Spleen (tissue), 11 donors: ENCODE results near the gene KRT25. TPM values are rescaled to one million over a fixed set of nuclear protein-coding genes. Genes with fewer than 3 reads are reported as not detected.
A peak's percentile ranks its signal among the peaks of the same experiment; 100 is the strongest.

Experiments
- DNase-seq: peaks from one replicate; pipeline ENCODE4 v3.0.0-alpha.2; 2020
- H3K27ac ChIP-seq, 8 donors: fragments of 200-600 bp; sonication (generic) in 7 of 8; 1 replicate in 4 of 8; 2 replicates in 4 of 8; pipeline versions ENCODE4 v1.5.0 to v1.8.0; 2016 to 2021; ENCODE audit warnings: inconsistent platforms in 4 of 8, mild to moderate bottlenecking in 4 of 8, moderate library complexity in 1 of 8
- H3K27me3 ChIP-seq, 7 donors: fragments of 200-600 bp; sonication (generic) in 6 of 7; replicated peaks in 1 of 7; 1 replicate in 4 of 7; 2 replicates in 3 of 7; pipeline versions ENCODE4 v1.5.0 to v1.8.0; 2016 to 2021; ENCODE audit warnings: inconsistent platforms in 3 of 7, mild to moderate bottlenecking in 1 of 7
- H3K36me3 ChIP-seq, 6 donors: fragments of 200-600 bp; sonication (generic) in 5 of 6; 1 replicate in 4 of 6; 2 replicates in 2 of 6; pipeline versions ENCODE4 v1.5.0 to v1.8.0; 2016 to 2021; ENCODE audit warnings: inconsistent platforms in 2 of 6
- H3K4me1 ChIP-seq, 6 donors: fragments of 200-600 bp; sonication (generic) in 5 of 6; 1 replicate in 3 of 6; 2 replicates in 3 of 6; pipeline versions ENCODE4 v1.5.0 to v1.8.0; 2016 to 2021; ENCODE audit warnings: inconsistent platforms in 3 of 6
- H3K4me3 ChIP-seq, 8 donors: fragments of 200-600 bp; sonication (generic) in 7 of 8; 1 replicate in 4 of 8; 2 replicates in 4 of 8; pipeline versions ENCODE4 v1.5.0 to v1.8.0; 2016 to 2021; ENCODE audit warnings: inconsistent platforms in 4 of 8, mild to moderate bottlenecking in 4 of 8, moderate library complexity in 2 of 8
- H3K9me3 ChIP-seq, 8 donors: fragments of 200-600 bp; sonication (generic) in 7 of 8; 1 replicate in 4 of 8; 2 replicates in 4 of 8; pipeline versions ENCODE4 v1.5.0 to v1.8.0; 2016 to 2021; ENCODE audit warnings: inconsistent platforms in 4 of 8
- POLR2A ChIP-seq, 3 donors: fragments of 450-650 bp; IDR thresholded peaks; one replicate each; pipeline ENCODE4 v1.5.1; 2017; ENCODE audit warnings: antibody characterized with exemption in 3 of 3, mild to moderate bottlenecking in 1 of 3
- POLR2AphosphoS5 ChIP-seq, 3 donors: sonication (generic); formaldehyde crosslinking; IDR thresholded peaks; one replicate each; pipeline ENCODE4 v1.5.1; 2017; ENCODE audit warnings: antibody characterized with exemption in 3 of 3
- WGBS, 5 donors: extraction: QIAGEN DNeasy Blood & Tissue Kit in 3 of 5; methylation state at CpG; one replicate each; pipeline versions ENCODE4 v1.1.5 to v1.1.7; 2013 to 2018; 5-methylcytosine and 5-hydroxymethylcytosine counted together
- intact Hi-C: fragments of 100-400 bp; cut with DNase I; formaldehyde crosslinking; loops from one replicate; pipeline ENCODE4 v1.15.0; 2023; ENCODE audit warnings: low total_unique reads
- polyA plus RNA-seq, 3 donors: library from polyadenylated mRNA; stranded (reverse); fragments of 200-250 nt; gene quantifications; one replicate each; pipeline ENCODE4 v1.2.1, GENCODE V29; 2013
- total RNA-seq, 7 donors: library from RNA; depleted of rRNA in 3 of 7; stranded (reverse); fragments of >200 nt in 3 of 7; fragmentation: NEBNext Ultra II Directional in 4 of 7; extraction: Animal tissue kit (Norgen Biotek cat#: 25700) in 4 of 7; gene quantifications; one replicate each; pipeline versions ENCODE4 v1.1.0 to v1.2.1, GENCODE V29; 2016 to 2021
- TF ChIP-seq, protein P1 (sequence below), 11 experiments: fragments of 200-600 bp in 7 of 11; fragments of 450-650 bp in 4 of 11; sonication (generic) in 4 of 11; IDR thresholded peaks in 8 of 11; conservative IDR thresholded peaks in 3 of 11; 1 replicate in 7 of 11; 2 replicates in 4 of 11; pipeline versions ENCODE4 v1.4.0 to v1.8.0; 2016 to 2021; ENCODE audit warnings: antibody characterized with exemption in 11 of 11, inconsistent platforms in 4 of 11, mild to moderate bottlenecking in 1 of 11
- donor health status: healthy with polysubstance abuse.
- donor health status: DM: no; HTN: no; CAD: no; lungs with moderate emphysema.
- donor health status: DM: no; HTN: no; CAD: no.
- donor health status: Bipolar disorder and iron deficiency.
- donor health status: healthy.
- donor health status: DM: no; HTN: no; CAD: no.
- donor health status: DM: yes; HTN: yes; CAD: no.

Gene KRT25
- total and polyA plus RNA-seq, 10 donors = not detected

DNA sequence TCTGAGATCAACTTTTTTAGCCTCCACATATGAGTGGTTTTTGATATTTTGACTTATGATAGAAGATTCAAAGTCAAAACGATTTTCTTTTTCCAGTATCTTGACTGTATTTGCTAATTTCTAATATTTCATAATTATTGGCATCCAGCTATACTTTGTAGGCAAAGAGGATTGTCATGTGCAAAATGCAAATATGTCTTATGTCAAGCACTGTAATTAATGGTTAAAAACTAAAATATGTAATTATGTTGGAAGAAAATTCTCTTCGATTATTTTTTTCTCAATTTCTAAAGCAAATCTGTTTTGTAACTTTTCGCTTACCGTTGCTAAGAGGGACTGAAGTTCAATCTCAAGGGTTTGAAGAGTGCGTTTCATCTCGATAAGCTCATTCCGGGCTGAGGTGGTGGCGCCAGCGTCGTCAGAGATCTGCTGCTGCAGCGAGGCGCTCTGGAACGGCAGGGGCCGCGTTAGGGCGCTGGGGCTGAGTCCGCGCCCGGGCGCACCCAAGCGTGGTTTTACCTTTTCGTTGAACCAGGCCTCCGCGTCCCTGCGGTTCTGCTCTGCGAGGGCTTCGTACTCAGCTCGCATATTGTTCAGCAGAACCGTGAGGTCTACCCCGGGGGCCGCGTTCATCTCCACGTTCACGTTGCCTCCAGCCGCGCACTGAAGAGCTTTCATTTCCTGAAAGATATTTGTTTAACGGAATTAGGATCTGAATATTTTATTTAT is 24.2 kb upstream of the KRT25 start:
- Histone ChIP-seq H3K4me3 (peak overlapping the region in 4 of 8 donors; percentile 9 to 52 (median 24)), H3K27me3 (peaks cover 0 to 65% (median 15%) of the 10 kb centered on the region in 7 donors), H3K9me3 (no peaks in the 10 kb centered on the region), H3K36me3 (no peaks in the 10 kb centered on the region), H3K4me1 (peaks cover 0 to 8% (median 0%) of the 10 kb centered on the region in 6 donors), H3K27ac (no peak overlapping the region)
- intact Hi-C loops = no loop called here
- DNase-seq = no peak
- TF ChIP-seq POLR2A (IDR thresholded peaks at IDR 0.05) = no peak
- 15 to 41% (median 36%) methylated on average over 37 of the region's 37 CpGs for WGBS, 5 donors

- no peaks in the 10 kb centered on the region for H3K36me3 ChIP-seq
- H3K27me3 ChIP-seq = peaks cover 0 to 72% (median 11%) of the 10 kb centered on the region in 7 donors
- H3K9me3 ChIP-seq = no peaks in the 10 kb centered on the region
- TF ChIP-seq POLR2A (IDR thresholded peaks at IDR 0.05) (no peak), POLR2AphosphoS5 (IDR thresholded peaks at IDR 0.05) (no peak)
- TF ChIP-seq, protein P1, sequence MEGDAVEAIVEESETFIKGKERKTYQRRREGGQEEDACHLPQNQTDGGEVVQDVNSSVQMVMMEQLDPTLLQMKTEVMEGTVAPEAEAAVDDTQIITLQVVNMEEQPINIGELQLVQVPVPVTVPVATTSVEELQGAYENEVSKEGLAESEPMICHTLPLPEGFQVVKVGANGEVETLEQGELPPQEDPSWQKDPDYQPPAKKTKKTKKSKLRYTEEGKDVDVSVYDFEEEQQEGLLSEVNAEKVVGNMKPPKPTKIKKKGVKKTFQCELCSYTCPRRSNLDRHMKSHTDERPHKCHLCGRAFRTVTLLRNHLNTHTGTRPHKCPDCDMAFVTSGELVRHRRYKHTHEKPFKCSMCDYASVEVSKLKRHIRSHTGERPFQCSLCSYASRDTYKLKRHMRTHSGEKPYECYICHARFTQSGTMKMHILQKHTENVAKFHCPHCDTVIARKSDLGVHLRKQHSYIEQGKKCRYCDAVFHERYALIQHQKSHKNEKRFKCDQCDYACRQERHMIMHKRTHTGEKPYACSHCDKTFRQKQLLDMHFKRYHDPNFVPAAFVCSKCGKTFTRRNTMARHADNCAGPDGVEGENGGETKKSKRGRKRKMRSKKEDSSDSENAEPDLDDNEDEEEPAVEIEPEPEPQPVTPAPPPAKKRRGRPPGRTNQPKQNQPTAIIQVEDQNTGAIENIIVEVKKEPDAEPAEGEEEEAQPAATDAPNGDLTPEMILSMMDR (IDR thresholded peaks at IDR 0.05 in 8 of 11, conservative IDR thresholded peaks at IDR 0.05 in 3 of 11) = no peak
- H3K27ac ChIP-seq = no peak overlapping the region
- intact Hi-C loops = no loop called here
- no peak for DNase-seq
- H3K4me1 ChIP-seq = peaks cover 0 to 8% (median 0%) of the 10 kb centered on the region in 6 donors
- H3K4me3 ChIP-seq = no peak overlapping the region
- WGBS, 5 donors = 68 to 84% (median 80%) methylated on average over 5 of the region's 5 CpGs
These were observed 23.3 kb upstream of the KRT25 start for GRCh38 chr17:40778461-40778860.

DNA sequence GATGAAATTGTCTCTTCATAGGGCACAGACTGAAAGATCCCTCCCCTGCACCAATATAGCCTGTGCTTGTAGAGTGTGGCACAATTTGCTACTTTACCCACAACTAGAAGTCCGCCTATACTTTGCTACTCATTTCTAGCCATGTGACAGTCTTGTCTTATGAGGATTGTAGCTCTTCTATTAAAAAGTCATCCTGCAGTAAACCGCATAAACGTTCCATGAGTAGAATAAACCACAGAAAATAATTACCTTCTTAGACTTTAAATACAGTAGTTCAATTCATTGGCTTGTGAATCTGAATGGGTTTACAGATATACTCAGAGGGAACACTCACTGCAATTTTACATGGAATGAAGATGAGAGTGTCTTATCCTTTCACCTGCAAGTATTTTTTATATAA is 22.8 kb upstream of the KRT25 start:
- H3K36me3 ChIP-seq = no peaks in the 10 kb centered on the region
- no peak for DNase-seq
- no peak overlapping the region for H3K27ac ChIP-seq
- H3K4me1 ChIP-seq = peaks cover 0 to 8% (median 0%) of the 10 kb centered on the region in 6 donors
- H3K27me3 ChIP-seq = peaks cover 0 to 73% (median 9%) of the 10 kb centered on the region in 7 donors
- intact Hi-C loops = no loop called here
- WGBS, 5 donors = 85 to 93% (median 90%) methylated on average over 3 of the region's 3 CpGs
- no peak for TF ChIP-seq POLR2A (IDR thresholded peaks at IDR 0.05)
- no peaks in the 10 kb centered on the region for H3K9me3 ChIP-seq
- H3K4me3 ChIP-seq = no peak overlapping the region

DNA sequence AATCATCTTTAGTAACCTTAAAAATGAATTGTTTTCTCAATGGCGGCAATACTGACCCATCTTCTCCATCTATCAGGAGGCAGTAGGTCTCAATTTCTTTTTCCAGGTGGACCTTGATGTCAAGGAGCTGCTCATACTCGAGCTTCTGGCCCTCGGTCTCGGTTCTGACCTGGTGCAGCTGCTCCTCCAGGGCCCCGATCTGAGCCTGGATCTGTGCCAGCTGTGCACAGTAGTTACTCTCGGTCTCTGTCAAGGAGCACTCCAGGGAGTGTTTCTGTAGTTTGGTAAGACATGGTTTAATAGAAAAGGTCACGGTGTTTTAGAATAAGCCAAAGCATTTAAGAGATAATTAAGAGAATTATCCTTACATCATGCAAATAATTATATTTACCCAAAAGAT is 22.3 kb upstream of the KRT25 start:
- 75 to 80% (median 76%) methylated on average over 7 of the region's 7 CpGs for WGBS, 5 donors
- peaks cover 0 to 8% (median 0%) of the 10 kb centered on the region in 6 donors for H3K4me1 ChIP-seq
- TF ChIP-seq POLR2A (IDR thresholded peaks at IDR 0.05) (no peak), POLR2AphosphoS5 (IDR thresholded peaks at IDR 0.05) (no peak)
- TF ChIP-seq, protein P1 (IDR thresholded peaks at IDR 0.05 in 8 of 11, conservative IDR thresholded peaks at IDR 0.05 in 3 of 11) = no peak
- no peak for DNase-seq
- no peaks in the 10 kb centered on the region for H3K36me3 ChIP-seq
- no peak overlapping the region for H3K4me3 ChIP-seq
- no peaks in the 10 kb centered on the region for H3K9me3 ChIP-seq
- H3K27ac ChIP-seq = no peak overlapping the region
- intact Hi-C loops = no loop called here
- H3K27me3 ChIP-seq = peaks cover 0 to 76% (median 12%) of the 10 kb centered on the region in 7 donors

- DNase-seq = no peak
- Histone ChIP-seq H3K27me3 (peaks cover 0 to 72% (median 15%) of the 10 kb centered on the region in 7 donors), H3K36me3 (no peaks in the 10 kb centered on the region), H3K27ac (no peak overlapping the region), H3K4me3 (no peak overlapping the region), H3K9me3 (no peaks in the 10 kb centered on the region), H3K4me1 (peaks cover 0 to 8% (median 0%) of the 10 kb centered on the region in 6 donors)
- WGBS, 5 donors = 69 to 87% (median 80%) methylated on average over 4 of the region's 4 CpGs
- TF ChIP-seq, protein P1 (IDR thresholded peaks at IDR 0.05 in 8 of 11, conservative IDR thresholded peaks at IDR 0.05 in 3 of 11) = no peak
- TF ChIP-seq POLR2A (IDR thresholded peaks at IDR 0.05) = no peak
- no peak for TF ChIP-seq POLR2AphosphoS5 (IDR thresholded peaks at IDR 0.05)
- intact Hi-C loops = no loop called here
These were observed 20.8 kb upstream of the KRT25 start for GRCh38 chr17:40775945-40776344.
